Nephron progenitor cell (in vitro differentiated cells): ENCODE results near the gene KCNIP3.

ENCODE experiments used
- DNase-seq: peaks from one replicate; pipeline ENCODE4 v3.0.0; 2021
- H3K27ac Mint-ChIP-seq: 2 replicates; pipeline ENCODE4 v1.8.0; 2021; ENCODE audit warnings: mild to moderate bottlenecking, moderate library complexity, mixed read lengths
- H3K27me3 Mint-ChIP-seq: 2 replicates; pipeline ENCODE4 v1.8.0; 2021; ENCODE audit warnings: mild to moderate bottlenecking, low read depth, mixed read lengths; ENCODE audit not compliant: poor library complexity
- H3K36me3 Mint-ChIP-seq: 2 replicates; pipeline ENCODE4 v1.8.0; 2021; ENCODE audit warnings: low read depth, mixed read lengths
- H3K4me1 Mint-ChIP-seq: 2 replicates; pipeline ENCODE4 v1.8.0; 2021; ENCODE audit warnings: mixed read lengths
- H3K4me3 Mint-ChIP-seq: 2 replicates; pipeline ENCODE4 v1.8.0; 2021; ENCODE audit warnings: mild to moderate bottlenecking, moderate library complexity, mixed read lengths
- H3K9me3 Mint-ChIP-seq: 2 replicates; pipeline ENCODE4 v1.8.0; 2021; ENCODE audit warnings: mild to moderate bottlenecking, moderate library complexity, mixed read lengths
- CTCF ChIP-seq: fragments of 200-600 bp; sonication (generic); IDR thresholded peaks from 2 replicates; pipeline ENCODE4 v1.5.0; 2021; ENCODE audit warnings: antibody characterized with exemption

The KCNIP3 gene

GRCh38 chr2:95320344-95320712 is 23.2 kb downstream of the KCNIP3 start:
- no peak for TF ChIP-seq CTCF

GRCh38 chr2:95320986-95321767 is 24.0 kb downstream of the KCNIP3 start:
- no peak for DNase-seq
- H3K36me3 Mint-ChIP-seq, result no peaks in the 10 kb centered on the region
- H3K4me3 Mint-ChIP-seq, result no peak overlapping the region
- peaks cover 4% of the 10 kb centered on the region for H3K9me3 Mint-ChIP-seq
- no peak for TF ChIP-seq CTCF
- H3K4me1 Mint-ChIP-seq, result peaks cover 24% of the 10 kb centered on the region
- no peaks in the 10 kb centered on the region for H3K27me3 Mint-ChIP-seq
- H3K27ac Mint-ChIP-seq, result peak overlapping the region; percentile 62

More at GRCh38 chr2:95320344-95320712, 23.2 kb downstream of the KCNIP3 start:
- no peak for DNase-seq
- no peak overlapping the region for H3K27ac Mint-ChIP-seq
- no peaks in the 10 kb centered on the region for H3K36me3 Mint-ChIP-seq
- H3K4me3 Mint-ChIP-seq, result no peak overlapping the region
- peaks cover 2% of the 10 kb centered on the region for H3K27me3 Mint-ChIP-seq
- H3K9me3 Mint-ChIP-seq, result no peaks in the 10 kb centered on the region
- H3K4me1 Mint-ChIP-seq, result peaks cover 32% of the 10 kb centered on the region

- Mint-ChIP-seq H3K27me3 (no peaks in the 10 kb centered on the region), H3K4me1 (peaks cover 17% of the 10 kb centered on the region), H3K4me3 (no peak overlapping the region), H3K9me3 (peaks cover 4% of the 10 kb centered on the region), H3K36me3 (no peaks in the 10 kb centered on the region), H3K27ac (no peak overlapping the region)
- TF ChIP-seq CTCF, result peak; percentile 49
- peak; percentile 53 for DNase-seq
Measured at GRCh38 chr2:95323347-95324155, 26.4 kb downstream of the KCNIP3 start.

- no peak overlapping the region for H3K4me3 Mint-ChIP-seq
- no peak for DNase-seq
- peaks cover 4% of the 10 kb centered on the region for H3K9me3 Mint-ChIP-seq
- no peaks in the 10 kb centered on the region for H3K27me3 Mint-ChIP-seq
- no peaks in the 10 kb centered on the region for H3K36me3 Mint-ChIP-seq
- H3K27ac Mint-ChIP-seq, result no peak overlapping the region
- no peak for TF ChIP-seq CTCF
- peaks cover 20% of the 10 kb centered on the region for H3K4me1 Mint-ChIP-seq
Measured at GRCh38 chr2:95325026-95325425, 27.9 kb downstream of the KCNIP3 start.

- Mint-ChIP-seq H3K36me3 (no peaks in the 10 kb centered on the region), H3K27ac (peak overlapping the region; percentile 1)
Measured at GRCh38 chr2:95325590-95326432, 28.7 kb downstream of the KCNIP3 start.

More at GRCh38 chr2:95325590-95326432, 28.7 kb downstream of the KCNIP3 start:
- DNase-seq, result no peak
- H3K4me1 Mint-ChIP-seq, result peaks cover 25% of the 10 kb centered on the region
- no peaks in the 10 kb centered on the region for H3K27me3 Mint-ChIP-seq
- H3K9me3 Mint-ChIP-seq, result peaks cover 4% of the 10 kb centered on the region
- no peak for TF ChIP-seq CTCF
- H3K4me3 Mint-ChIP-seq, result no peak overlapping the region
